HepG2 (cell line): Measurements from ENCODE around the gene BMPR2. TPM values are rescaled to one million over a fixed set of nuclear protein-coding genes. Genes with fewer than 3 reads are reported as not detected.

Source experiments
- ATAC-seq: fragments of 200-7000 bp; cut with Tn5 transposase; 3 replicates; pipeline ENCODE4 v1.9.1; 2020; ENCODE audit warnings: mild to moderate bottlenecking, moderate library complexity
- BruUV-seq: library from RNA; stranded (reverse); fragments of 400-500 nt; replicated peaks from 2 replicates; lab custom pipeline; 2021; lab: Mats Ljungman, UMichigan
- CTCF ChIA-PET: fragments of 300-600 bp; formaldehyde crosslinking; extraction: SDS; loops from one replicate; lab custom pipeline; 2021; ENCODE audit warnings: low total read pairs, inconsistent platforms, low intra/inter-chr PET ratio; lab: Yijun Ruan, JAX
- POLR2A ChIA-PET: fragments of 350-600 bp; sonication (Branson Sonifier 250); formaldehyde crosslinking; loops from one replicate; lab custom pipeline; 2020; ENCODE audit warnings: antibody characterized with exemption, inconsistent platforms; lab: Yijun Ruan, JAX
- DNase-seq: peaks from one replicate; pipeline ENCODE4 v3.0.0-alpha.2; 2015; ENCODE audit warnings: low spot score
- FAIRE-seq: peaks from 3 replicates; lab custom pipeline; 2011; peaks lifted over from hg19 to GRCh38; lab: Jason Lieb, UNC
- H2AFZ ChIP-seq: one replicate; pipeline ENCODE4 v1.6.1; 2011; ENCODE audit warnings: low read length, inconsistent platforms
- H3K27ac ChIP-seq: fragments of 300-600 bp; 3 replicates; pipeline ENCODE4 v1.8.0; 2011; ENCODE audit warnings: mixed run types, mild to moderate bottlenecking, mixed read lengths, low read length, inconsistent platforms; ENCODE audit not compliant: insufficient read depth; ENCODE audit errors: extremely low read length
- H3K27me3 ChIP-seq, 2 experiments: fragments of 200-600 bp in 1 of 2; 2 replicates in 1 of 2; 3 replicates in 1 of 2; pipeline versions ENCODE4 v1.6.0 to v1.8.0; 2011; ENCODE audit warnings: low read length in 2 of 2, mild to moderate bottlenecking in 2 of 2, moderate library complexity in 2 of 2, inconsistent platforms in 1 of 2; ENCODE audit not compliant: insufficient read depth in 2 of 2, control insufficient read depth in 1 of 2
- H3K36me3 ChIP-seq, 2 experiments: fragments of 200-600 bp in 1 of 2; replicated peaks in 1 of 2; 2 replicates in 1 of 2; 3 replicates in 1 of 2; pipeline versions ENCODE4 v1.5.1 to v1.8.0; 2011; ENCODE audit warnings: low read length in 2 of 2, inconsistent platforms in 1 of 2; ENCODE audit not compliant: insufficient read depth in 2 of 2, control insufficient read depth in 1 of 2
- H3K4me1 ChIP-seq: 2 replicates; pipeline ENCODE4 v1.5.1; 2012; ENCODE audit warnings: low read length, inconsistent platforms; ENCODE audit not compliant: insufficient read depth
- H3K4me2 ChIP-seq: 2 replicates; pipeline ENCODE4 v1.6.0; 2011; ENCODE audit warnings: low read depth, low read length, inconsistent platforms
- H3K4me3 ChIP-seq, 3 experiments: fragments of 200-600 bp in 1 of 3; sonication (generic), shearing (Covaris generic) in 1 of 3; replicated peaks in 1 of 3; 2 replicates each; pipeline ENCODE4 v1.5.1; 2011 to 2016; ENCODE audit warnings: low read length in 3 of 3, inconsistent platforms in 2 of 3, low read depth in 2 of 3, mild to moderate bottlenecking in 2 of 3, control low read depth in 1 of 3, mixed read lengths in 1 of 3; ENCODE audit not compliant: insufficient read depth in 1 of 3
- H3K79me2 ChIP-seq: one replicate; pipeline ENCODE4 v1.6.1; 2011; ENCODE audit warnings: low read length, inconsistent platforms; ENCODE audit not compliant: insufficient read depth
- H3K9ac ChIP-seq: 2 replicates; pipeline ENCODE4 v1.6.0; 2011; ENCODE audit warnings: mild to moderate bottlenecking, low read depth, low read length, inconsistent platforms; ENCODE audit not compliant: insufficient read depth
- H3K9me3 ChIP-seq: 2 replicates; pipeline ENCODE4 v1.5.1; 2012; ENCODE audit warnings: mild to moderate bottlenecking, low read length
- H4K20me1 ChIP-seq: 2 replicates; pipeline ENCODE4 v1.6.0; 2011; ENCODE audit warnings: inconsistent platforms, mild to moderate bottlenecking, low read length, moderate library complexity; ENCODE audit not compliant: insufficient read depth
- DMAP1 ChIP-seq: IDR thresholded peaks from 2 replicates; pipeline ENCODE4 v1.6.1; 2016
- HNF4A ChIP-seq: sonication (generic); formaldehyde crosslinking; IDR thresholded peaks from 2 replicates; pipeline ENCODE4 v1.4.0; 2020; ENCODE audit warnings: missing genetic modification reagents
- TAF15 ChIP-seq: fragments of 200-400 bp; formaldehyde crosslinking; IDR thresholded peaks from one replicate; pipeline ENCODE4 v1.6.1; 2018; ENCODE audit warnings: mild to moderate bottlenecking, low read depth, low read length; ENCODE audit not compliant: poor library complexity, severe bottlenecking
- TFDP2 ChIP-seq: sonication (generic); formaldehyde crosslinking; IDR thresholded peaks from 2 replicates; pipeline ENCODE4 v1.4.0; 2020; ENCODE audit warnings: missing genetic modification reagents
- ZBTB4 ChIP-seq: sonication (generic); formaldehyde crosslinking; IDR thresholded peaks from 2 replicates; pipeline ENCODE4 v1.4.0; 2020; ENCODE audit warnings: missing genetic modification reagents, mild to moderate bottlenecking, borderline replicate concordance
- ZNF770 ChIP-seq: sonication (generic); formaldehyde crosslinking; IDR thresholded peaks from 2 replicates; pipeline ENCODE4 v1.5.0; 2020; ENCODE audit warnings: mild to moderate bottlenecking, missing genetic modification reagents
- WGBS: methylation state at CpG from one replicate; pipeline ENCODE4 v1.1.6; 2017; ENCODE audit warnings: low lambda C conversion rate; 5-methylcytosine and 5-hydroxymethylcytosine counted together
- in situ Hi-C: cut with HindIII; loops from 2 replicates; pipeline ENCODE4 v1.10.0; 2017; ENCODE audit warnings: low pct_unique_long_range_greater_than_20kb; ENCODE audit not compliant: extremely low pct_ligation_motif_present
- intact Hi-C: fragments of 100-400 bp; cut with micrococcal nuclease; formaldehyde crosslinking; loops from one replicate; pipeline ENCODE4 v1.10.0; 2022; ENCODE audit not compliant: unreplicated experiment
- polyA plus RNA-seq, 8 experiments: library from polyadenylated mRNA; depleted of rRNA in 3 of 8; stranded (reverse) in 7 of 8; unstranded in 1 of 8; fragments of >200 nt; fragmentation: Illumina TruSeq in 4 of 8; extraction: Trizol in 4 of 8; gene quantifications; 2 replicates each; pipeline versions ENCODE4 v1.2.1 to v1.2.3, GENCODE V29; 2011 to 2016; ENCODE audit warnings: low read depth in 4 of 8, missing spikeins in 1 of 8, mixed read lengths in 1 of 8; ENCODE audit not compliant: insufficient read depth in 1 of 8
- total RNA-seq, 5 experiments: library from RNA; depleted of rRNA; stranded (reverse); fragments of >200 nt; fragmentation: Illumina TruSeq; extraction: Trizol; gene quantifications; 2 replicates each; pipeline ENCODE4 v1.2.3, GENCODE V29; 2016; ENCODE audit warnings: low read depth in 1 of 5

Gene BMPR2
- total and polyA plus RNA-seq, 2 of the 13 experiments (the other 11 are each of a cell fraction or from before 2014, with no cell fraction given), result 5.5 to 10.3 TPM

DNA sequence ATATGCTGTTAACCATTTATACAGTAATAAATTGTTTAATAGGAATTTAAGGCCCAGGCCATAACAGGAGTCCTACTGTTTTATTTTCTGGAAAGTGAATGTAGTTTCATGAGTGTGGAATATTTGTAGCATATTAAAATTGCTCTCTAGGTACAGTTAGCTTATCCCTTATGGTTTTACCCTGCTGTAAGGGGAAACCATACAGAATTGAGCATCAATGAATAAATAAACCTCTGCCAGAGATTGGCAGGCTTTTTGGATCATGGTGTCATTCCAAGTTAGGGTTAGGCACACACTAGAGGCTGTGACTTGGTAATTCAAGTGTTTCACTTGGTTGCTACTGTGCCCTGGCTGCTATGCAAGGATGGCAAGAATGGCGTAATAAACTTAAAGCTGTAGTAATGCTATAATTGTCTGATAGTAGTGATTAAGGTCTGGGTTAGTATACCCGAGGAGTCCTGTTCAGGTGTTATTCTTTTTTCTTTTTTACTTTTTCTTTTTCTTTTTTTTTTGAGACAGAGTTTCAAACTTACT, 30.4 kb downstream of the BMPR2 start (continued):
- TF ChIP-seq DMAP1 (CRISPR knock-in tag) (no peak), TFDP2 (CRISPR knock-in tag) (no peak), ZBTB4 (no peak), HNF4A (CRISPR knock-in tag) (no peak), ZNF770 (CRISPR knock-in tag) (no peak)

- peaks cover 27% of the 10 kb centered on the region for H3K79me2 ChIP-seq
- H3K9me3 ChIP-seq, result no peaks in the 10 kb centered on the region
- BruUV-seq, result no TSS peak
- no peaks in the 10 kb centered on the region for H4K20me1 ChIP-seq
- no peaks in the 10 kb centered on the region for H3K4me1 ChIP-seq
- POLR2A ChIA-PET, result no interaction called here
- intact Hi-C loops (no loop called here), in situ Hi-C loops (no loop called here)
- CTCF ChIA-PET, result no interaction called here
- WGBS, result 92% methylated on average over 6 of the region's 6 CpGs
- TF ChIP-seq TAF15, result no peak
- no peak overlapping the region for H2AFZ ChIP-seq
- H3K27ac ChIP-seq, result no peak overlapping the region
- DNase-seq (no peak), FAIRE-seq (no peak), ATAC-seq (no peak)
- H3K9ac ChIP-seq, result no peak overlapping the region
- H3K36me3 ChIP-seq, result peaks cover 2 to 6% of the 10 kb centered on the region in 2 experiments; a peak in 1 of 5 replicates
- H3K27me3 ChIP-seq, result no peaks in the 10 kb centered on the region
- H3K4me3 ChIP-seq, result no peak overlapping the region
- H3K4me2 ChIP-seq, result no peak overlapping the region
Measured at GRCh38 chr2:202408546-202409140, 32.5 kb downstream of the BMPR2 start.
